DOHH2 (cell line): ENCODE data around the gene TFF3.

Experiments used
- H3F3A ChIP-seq: fragments of 200-600 bp; sonication (generic), shearing (Covaris generic); 2 replicates; pipeline ENCODE4 v1.6.0; 2016; ENCODE audit warnings: antibody characterized with exemption, mild to moderate bottlenecking; ENCODE audit not compliant: control insufficient read depth, insufficient read depth
- H3K27ac ChIP-seq: fragments of 200-600 bp; sonication (generic); 2 replicates; pipeline ENCODE4 v1.5.1; 2014; ENCODE audit warnings: low read depth, mild to moderate bottlenecking, low read length, moderate library complexity
- H3K27me3 ChIP-seq: fragments of 200-600 bp; sonication (generic); 2 replicates; pipeline ENCODE4 v1.6.1; 2014; ENCODE audit warnings: mild to moderate bottlenecking, low read length, mixed read lengths; ENCODE audit not compliant: control insufficient read depth
- H3K36me3 ChIP-seq: fragments of 200-600 bp; sonication (generic); 2 replicates; pipeline ENCODE4 v1.6.1; 2014; ENCODE audit warnings: mild to moderate bottlenecking, low read length, moderate library complexity, mixed read lengths; ENCODE audit not compliant: control insufficient read depth
- H3K4me1 ChIP-seq: fragments of 200-600 bp; sonication (generic); 2 replicates; pipeline ENCODE4 v1.6.1; 2014; ENCODE audit warnings: mild to moderate bottlenecking, low read length, mixed read lengths; ENCODE audit not compliant: control insufficient read depth
- H3K4me2 ChIP-seq: fragments of 200-600 bp; sonication (generic); 2 replicates; pipeline ENCODE4 v1.6.0; 2014; ENCODE audit warnings: mild to moderate bottlenecking, low read length, moderate library complexity
- H3K4me3 ChIP-seq: fragments of 200-600 bp; sonication (generic); 2 replicates; pipeline ENCODE4 v1.5.1; 2014; ENCODE audit warnings: mild to moderate bottlenecking, low read length, mixed read lengths
- H3K79me2 ChIP-seq: fragments of 200-600 bp; sonication (generic); 2 replicates; pipeline ENCODE4 v1.6.1; 2014; ENCODE audit warnings: mild to moderate bottlenecking, low read length, mixed read lengths; ENCODE audit not compliant: control insufficient read depth
- H3K9me2 ChIP-seq: fragments of 200-600 bp; sonication (generic); replicated peaks from 2 replicates; pipeline ENCODE4 v1.6.1; 2014; ENCODE audit warnings: mild to moderate bottlenecking, low read length, mixed read lengths; ENCODE audit not compliant: control insufficient read depth
- H3K9me3 ChIP-seq: fragments of 200-600 bp; sonication (generic); 2 replicates; pipeline ENCODE4 v1.6.1; 2014; ENCODE audit warnings: antibody characterized with exemption, low read length, mixed read lengths; ENCODE audit not compliant: control insufficient read depth, insufficient read depth
- H4K20me1 ChIP-seq: fragments of 200-600 bp; sonication (generic); 2 replicates; pipeline ENCODE4 v1.6.0; 2014; ENCODE audit warnings: low read depth, mild to moderate bottlenecking, antibody characterized with exemption, low read length, moderate library complexity; ENCODE audit not compliant: control insufficient read depth, insufficient read depth
- EZH2phosphoT487 ChIP-seq: fragments of 200-600 bp; sonication (generic); IDR thresholded peaks from 2 replicates; pipeline ENCODE4 v1.6.1; 2017; ENCODE audit warnings: borderline replicate concordance, mild to moderate bottlenecking, antibody characterized with exemption, low read length, moderate library complexity, mixed read lengths
- TF ChIP-seq, protein P1 (sequence below): fragments of 200-600 bp; sonication (generic); IDR thresholded peaks from one replicate; pipeline ENCODE4 v1.5.1; 2014; ENCODE audit warnings: antibody characterized with exemption, mild to moderate bottlenecking, low read depth, low read length; ENCODE audit not compliant: poor library complexity, severe bottlenecking

TFF3 gene

DNA sequence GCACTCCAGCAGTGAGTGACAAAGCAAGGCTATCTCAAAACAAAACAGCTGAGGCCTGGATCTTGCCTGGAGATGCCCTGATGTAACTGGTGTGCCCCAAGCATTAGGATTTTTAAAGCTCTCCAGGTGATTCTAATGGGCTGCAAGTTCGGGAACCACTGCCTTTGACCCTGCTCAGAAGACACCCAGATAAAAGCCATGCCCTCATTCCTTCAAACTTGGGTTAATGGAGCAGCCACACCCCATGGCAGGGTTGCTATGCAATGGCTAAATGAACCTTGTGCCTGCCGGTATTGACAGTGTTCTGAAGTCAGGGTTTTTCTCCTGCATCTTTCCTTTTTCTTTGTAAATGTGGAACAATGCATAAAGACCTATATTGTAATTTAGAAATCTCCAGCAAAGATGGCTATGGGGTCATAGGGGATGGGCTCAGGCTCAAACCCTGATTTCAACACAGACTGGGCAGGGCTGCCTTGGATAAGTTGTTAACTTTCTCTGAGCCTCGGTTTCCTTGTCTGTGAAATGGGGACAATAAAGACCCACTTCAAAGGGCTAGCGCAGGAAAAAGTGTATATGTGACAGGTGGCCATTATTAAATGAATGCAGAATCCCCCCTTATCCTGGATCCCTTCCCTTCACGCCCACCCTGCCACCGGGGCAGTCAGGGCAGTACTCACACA is 453 bp downstream of the TFF3 start:
- Histone ChIP-seq H3K36me3 (no peaks in the 10 kb centered on the region), H3K27ac (no peak overlapping the region), H3K27me3 (peaks cover 7% of the 10 kb centered on the region), H4K20me1 (no peaks in the 10 kb centered on the region), H3F3A (no peaks in the 10 kb centered on the region), H3K9me3 (no peaks in the 10 kb centered on the region), H3K4me3 (no peak overlapping the region), H3K4me2 (no peak overlapping the region), H3K9me2 (no peaks in the 10 kb centered on the region), H3K79me2 (no peaks in the 10 kb centered on the region), H3K4me1 (peaks cover 10% of the 10 kb centered on the region)
- TF ChIP-seq EZH2phosphoT487 = no peak
- TF ChIP-seq, protein P1, sequence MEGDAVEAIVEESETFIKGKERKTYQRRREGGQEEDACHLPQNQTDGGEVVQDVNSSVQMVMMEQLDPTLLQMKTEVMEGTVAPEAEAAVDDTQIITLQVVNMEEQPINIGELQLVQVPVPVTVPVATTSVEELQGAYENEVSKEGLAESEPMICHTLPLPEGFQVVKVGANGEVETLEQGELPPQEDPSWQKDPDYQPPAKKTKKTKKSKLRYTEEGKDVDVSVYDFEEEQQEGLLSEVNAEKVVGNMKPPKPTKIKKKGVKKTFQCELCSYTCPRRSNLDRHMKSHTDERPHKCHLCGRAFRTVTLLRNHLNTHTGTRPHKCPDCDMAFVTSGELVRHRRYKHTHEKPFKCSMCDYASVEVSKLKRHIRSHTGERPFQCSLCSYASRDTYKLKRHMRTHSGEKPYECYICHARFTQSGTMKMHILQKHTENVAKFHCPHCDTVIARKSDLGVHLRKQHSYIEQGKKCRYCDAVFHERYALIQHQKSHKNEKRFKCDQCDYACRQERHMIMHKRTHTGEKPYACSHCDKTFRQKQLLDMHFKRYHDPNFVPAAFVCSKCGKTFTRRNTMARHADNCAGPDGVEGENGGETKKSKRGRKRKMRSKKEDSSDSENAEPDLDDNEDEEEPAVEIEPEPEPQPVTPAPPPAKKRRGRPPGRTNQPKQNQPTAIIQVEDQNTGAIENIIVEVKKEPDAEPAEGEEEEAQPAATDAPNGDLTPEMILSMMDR = no peak

DNA sequence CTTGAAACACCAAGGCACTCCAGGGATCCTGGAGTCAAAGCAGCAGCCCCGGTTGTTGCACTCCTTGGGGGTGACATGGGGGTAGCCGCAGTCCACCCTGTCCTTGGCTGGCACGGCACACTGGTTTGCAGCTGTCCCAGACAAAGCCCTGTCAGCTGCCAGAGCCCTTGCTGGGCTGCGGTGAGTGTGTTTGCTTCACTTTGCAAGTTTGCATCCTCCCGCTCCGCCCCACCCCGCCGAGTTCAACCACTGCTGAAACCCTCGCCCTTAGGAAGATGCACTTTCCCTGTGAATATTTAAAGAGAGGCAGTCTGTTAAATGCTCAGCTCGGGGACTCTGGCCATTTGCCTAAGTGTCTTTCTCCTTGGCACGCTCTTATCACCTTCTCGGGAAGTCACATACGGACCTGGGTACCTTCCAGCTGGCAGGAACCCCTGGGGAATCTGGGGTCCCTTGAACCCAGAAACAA is 1.7 kb downstream of the TFF3 start:
- H3K9me2 ChIP-seq = no peaks in the 10 kb centered on the region
- TF ChIP-seq, protein P1 = no peak
- TF ChIP-seq EZH2phosphoT487 = no peak
- no peak overlapping the region for H3K27ac ChIP-seq
- H4K20me1 ChIP-seq = no peaks in the 10 kb centered on the region
- no peaks in the 10 kb centered on the region for H3F3A ChIP-seq
- peaks cover 7% of the 10 kb centered on the region for H3K27me3 ChIP-seq
- no peaks in the 10 kb centered on the region for H3K4me1 ChIP-seq
- H3K9me3 ChIP-seq = no peaks in the 10 kb centered on the region
- no peaks in the 10 kb centered on the region for H3K36me3 ChIP-seq
- no peaks in the 10 kb centered on the region for H3K79me2 ChIP-seq
- no peak overlapping the region for H3K4me3 ChIP-seq
- H3K4me2 ChIP-seq = no peak overlapping the region

GRCh38 chr21:42312626-42313104 is 2.5 kb downstream of the TFF3 start:
- Histone ChIP-seq H3K27me3 (peaks cover 10% of the 10 kb centered on the region), H3K36me3 (no peaks in the 10 kb centered on the region), H3F3A (no peaks in the 10 kb centered on the region), H3K4me3 (no peak overlapping the region), H4K20me1 (no peaks in the 10 kb centered on the region), H3K4me1 (no peaks in the 10 kb centered on the region), H3K79me2 (no peaks in the 10 kb centered on the region), H3K9me3 (no peaks in the 10 kb centered on the region), H3K27ac (no peak overlapping the region), H3K4me2 (no peak overlapping the region), H3K9me2 (no peaks in the 10 kb centered on the region)
- TF ChIP-seq EZH2phosphoT487 = no peak
- TF ChIP-seq, protein P1 = no peak
